ENCODE results near the gene SGTB. TPM values are rescaled to one million over a fixed set of nuclear protein-coding genes. Genes with fewer than 3 reads are reported as not detected.
A peak's percentile ranks its signal among the peaks of the same experiment; 100 is the strongest.

The SGTB gene
- total RNA-seq, 2 donors from 2014 or later: 6.8 to 6.9 TPM

DNA sequence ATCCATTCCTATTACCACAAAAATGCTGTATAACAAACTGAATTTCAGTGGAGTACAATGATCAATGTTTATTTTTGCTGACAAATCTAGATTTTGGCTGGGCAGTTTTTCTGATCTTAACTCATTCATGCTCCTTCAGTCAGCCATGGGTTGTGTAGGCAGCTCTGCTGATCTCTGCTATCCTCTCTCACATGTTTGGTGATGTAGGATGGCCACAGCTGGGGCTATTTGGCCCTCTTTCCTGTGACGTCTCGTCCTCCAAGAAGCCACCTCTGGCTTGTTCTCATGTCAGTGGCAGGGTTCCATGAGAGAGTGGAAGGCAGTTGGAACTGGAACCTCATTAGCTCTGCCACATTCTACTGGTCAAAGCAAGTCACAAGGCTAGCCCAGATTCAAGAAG lies 9.0 kb upstream of the SGTB start:
- Histone ChIP-seq H3K27ac (no peak overlapping the region), H3K27me3 (no peaks in the 10 kb centered on the region), H3K4me3 (no peak overlapping the region), H3K4me1 (no peaks in the 10 kb centered on the region), H3K36me3 (no peaks in the 10 kb centered on the region), H3K9me3 (no peaks in the 10 kb centered on the region)
- TF ChIP-seq, protein P1, sequence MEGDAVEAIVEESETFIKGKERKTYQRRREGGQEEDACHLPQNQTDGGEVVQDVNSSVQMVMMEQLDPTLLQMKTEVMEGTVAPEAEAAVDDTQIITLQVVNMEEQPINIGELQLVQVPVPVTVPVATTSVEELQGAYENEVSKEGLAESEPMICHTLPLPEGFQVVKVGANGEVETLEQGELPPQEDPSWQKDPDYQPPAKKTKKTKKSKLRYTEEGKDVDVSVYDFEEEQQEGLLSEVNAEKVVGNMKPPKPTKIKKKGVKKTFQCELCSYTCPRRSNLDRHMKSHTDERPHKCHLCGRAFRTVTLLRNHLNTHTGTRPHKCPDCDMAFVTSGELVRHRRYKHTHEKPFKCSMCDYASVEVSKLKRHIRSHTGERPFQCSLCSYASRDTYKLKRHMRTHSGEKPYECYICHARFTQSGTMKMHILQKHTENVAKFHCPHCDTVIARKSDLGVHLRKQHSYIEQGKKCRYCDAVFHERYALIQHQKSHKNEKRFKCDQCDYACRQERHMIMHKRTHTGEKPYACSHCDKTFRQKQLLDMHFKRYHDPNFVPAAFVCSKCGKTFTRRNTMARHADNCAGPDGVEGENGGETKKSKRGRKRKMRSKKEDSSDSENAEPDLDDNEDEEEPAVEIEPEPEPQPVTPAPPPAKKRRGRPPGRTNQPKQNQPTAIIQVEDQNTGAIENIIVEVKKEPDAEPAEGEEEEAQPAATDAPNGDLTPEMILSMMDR (IDR thresholded peaks at IDR 0.05): no peak
- DNase-seq (ENCODE audit: low spot score): no peak

DNA sequence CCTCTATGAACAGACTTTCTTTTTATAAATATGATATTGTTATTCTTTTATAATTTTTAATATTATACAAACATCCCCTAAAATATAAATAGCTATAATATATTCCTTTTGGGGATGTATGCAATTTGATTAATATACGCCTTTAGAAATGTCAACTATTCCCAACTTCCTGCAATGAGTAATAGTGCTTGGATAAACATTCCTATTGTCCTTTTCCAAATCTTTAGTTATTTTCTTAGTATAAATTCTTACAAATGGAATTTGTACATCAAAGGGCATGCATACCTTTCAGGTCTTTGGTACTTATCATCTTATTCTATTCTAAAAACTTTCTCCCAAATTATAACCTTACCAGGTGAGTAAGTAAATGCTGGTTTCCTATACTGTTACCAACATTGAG lies 6.3 kb upstream of the SGTB start:
- Histone ChIP-seq H3K9me3 (no peaks in the 10 kb centered on the region), H3K36me3 (no peaks in the 10 kb centered on the region), H3K27ac (no peak overlapping the region), H3K4me3 (no peak overlapping the region), H3K27me3 (no peaks in the 10 kb centered on the region), H3K4me1 (peaks cover 0 to 4% of the 10 kb centered on the region in 2 donors)
- no peak for DNase-seq (ENCODE audit: low spot score)
- TF ChIP-seq, protein P1 (IDR thresholded peaks at IDR 0.05): no peak

DNA sequence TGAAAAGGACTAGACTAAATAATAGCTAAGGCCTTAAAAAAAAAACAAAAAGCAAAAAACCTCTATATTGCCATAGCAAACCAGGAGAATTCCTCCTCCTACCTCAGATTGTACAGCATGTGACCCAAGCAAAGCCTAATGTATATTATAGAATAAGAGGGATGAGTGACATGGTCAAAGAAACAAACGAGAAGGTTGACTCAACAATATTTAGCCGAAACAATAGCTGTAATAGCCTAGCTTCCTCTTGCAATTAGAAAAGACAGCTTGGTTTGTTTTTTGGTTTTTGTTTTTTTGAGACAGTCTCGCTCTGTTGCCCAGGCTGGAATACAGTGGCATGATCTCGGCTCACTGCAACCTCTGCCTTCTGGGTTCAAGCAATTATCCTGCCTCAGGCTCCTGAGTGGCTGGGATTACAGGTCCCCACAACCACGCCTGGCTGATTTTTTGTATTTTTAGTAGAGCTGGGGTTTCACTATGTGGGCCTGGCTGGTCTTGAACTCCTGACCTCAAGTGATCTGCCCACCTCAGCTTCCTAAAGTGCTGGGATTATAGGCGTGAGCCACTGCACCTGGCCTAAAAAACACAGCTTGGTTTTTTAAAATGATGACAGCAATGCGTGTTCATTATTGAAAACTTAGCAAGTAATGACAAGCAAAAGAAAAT lies 5.7 kb upstream of the SGTB start:
- Histone ChIP-seq H3K27me3 (no peaks in the 10 kb centered on the region), H3K27ac (no peak overlapping the region), H3K9me3 (no peaks in the 10 kb centered on the region)

GRCh38 chr5:65722575-65723403 lies 880 bp upstream of the SGTB start:
- no peak for DNase-seq (ENCODE audit: low spot score)

More for the DNA sequence above, 5.7 kb upstream of the SGTB start:
- Histone ChIP-seq H3K4me3 (no peak overlapping the region), H3K4me1 (peaks cover 0 to 4% of the 10 kb centered on the region in 2 donors), H3K36me3 (no peaks in the 10 kb centered on the region)
- TF ChIP-seq, protein P1 (IDR thresholded peaks at IDR 0.05): no peak
- DNase-seq (ENCODE audit: low spot score): no peak

DNA sequence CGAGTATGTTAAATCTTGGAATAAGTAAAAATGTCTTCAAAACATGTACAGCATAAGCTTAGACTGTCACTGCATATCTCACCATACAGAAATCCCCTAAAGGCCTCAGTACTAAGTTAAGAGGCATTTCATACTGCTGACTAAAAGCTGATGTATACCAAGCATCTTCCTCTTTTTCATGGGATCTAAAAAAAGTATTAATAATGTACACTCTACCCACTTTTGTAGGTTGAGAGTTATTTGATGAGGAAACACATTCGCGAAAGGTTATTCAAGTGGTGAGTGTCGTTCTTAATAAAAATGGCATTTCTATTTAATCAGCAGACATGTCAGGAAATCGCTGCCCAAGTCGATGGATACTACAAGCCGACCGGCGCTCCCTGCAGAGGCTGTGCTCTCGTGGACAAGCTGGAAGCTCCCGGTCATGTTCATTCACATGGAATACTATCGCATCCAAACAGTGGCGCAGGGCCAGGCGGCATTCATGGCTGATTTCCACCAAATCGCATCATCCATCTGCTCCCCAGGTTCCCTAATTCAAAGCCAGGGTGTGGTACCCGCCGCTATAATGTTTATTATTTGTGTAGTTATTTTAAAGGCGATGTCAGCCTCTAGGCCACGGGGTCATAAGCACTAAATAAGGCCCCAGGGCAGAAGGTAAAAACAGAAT lies 724 bp downstream of the SGTB start:
- Histone ChIP-seq H3K4me1 (peaks cover 0 to 16% of the 10 kb centered on the region in 2 donors), H3K27ac (peak overlapping the region; percentile 75 to 83), H3K36me3 (no peaks in the 10 kb centered on the region), H3K9me3 (no peaks in the 10 kb centered on the region), H3K27me3 (no peaks in the 10 kb centered on the region), H3K4me3 (peak overlapping the region; percentile 75 to 91)
- DNase-seq (ENCODE audit: low spot score): peak; percentile 68
- TF ChIP-seq, protein P1 (IDR thresholded peaks at IDR 0.05): no peak

More at GRCh38 chr5:65722575-65723403, 880 bp upstream of the SGTB start:
- H3K9me3 ChIP-seq: no peaks in the 10 kb centered on the region
- peaks cover 0 to 16% of the 10 kb centered on the region in 2 donors for H3K4me1 ChIP-seq
- H3K27me3 ChIP-seq: no peaks in the 10 kb centered on the region
- H3K4me3 ChIP-seq: peak overlapping the region; percentile 75 to 91
- H3K27ac ChIP-seq: peak overlapping the region; percentile 75 to 77
- no peaks in the 10 kb centered on the region for H3K36me3 ChIP-seq
- TF ChIP-seq, protein P1 (IDR thresholded peaks at IDR 0.05): no peak

Data from right atrium auricular region (tissue), 2 donors.